Common myeloid progenitor, CD34-positive (primary cell): ENCODE measurements around the gene CCDC194. TPM values are rescaled to one million over a fixed set of nuclear protein-coding genes. Genes with fewer than 3 reads are reported as not detected.

Source experiments
- CTCF ChIA-PET: fragments of 350-600 bp; sonication (Branson Sonifier 250); formaldehyde crosslinking; loops from one replicate; lab custom pipeline; 2021; ENCODE audit warnings: antibody characterized with exemption; lab: Charles Lee
- POLR2A ChIA-PET: fragments of 350-600 bp; sonication (Branson Sonifier 250); formaldehyde crosslinking; loops from one replicate; lab custom pipeline; 2021; ENCODE audit warnings: antibody characterized with exemption; lab: Charles Lee
- DNase-seq, 3 donors: peaks; one replicate each; pipeline versions ENCODE4 v3.0.0 to v3.0.0-alpha.2; 2013
- H3K27ac ChIP-seq, 2 experiments: 1 replicate in 1 of 2; 2 replicates in 1 of 2; pipeline ENCODE4 v1.7.0; 2013; ENCODE audit warnings: inconsistent platforms in 2 of 2, low read length in 2 of 2, mild to moderate bottlenecking in 2 of 2, low read depth in 1 of 2, moderate library complexity in 1 of 2; ENCODE audit not compliant: severe bottlenecking in 2 of 2, insufficient read depth in 1 of 2, poor library complexity in 1 of 2
- H3K27me3 ChIP-seq, 5 experiments: replicated peaks in 2 of 5; 1 replicate in 3 of 5; 2 replicates in 2 of 5; pipeline versions ENCODE4 v1.6.1 to v1.7.0; 2013; ENCODE audit warnings: low read length in 4 of 5, mild to moderate bottlenecking in 2 of 5, moderate library complexity in 2 of 5, inconsistent platforms in 1 of 5; ENCODE audit not compliant: insufficient read depth in 5 of 5, control insufficient read depth in 4 of 5
- H3K36me3 ChIP-seq, 4 experiments: 1 replicate in 2 of 4; 2 replicates in 2 of 4; pipeline versions ENCODE4 v1.6.1 to v1.7.0; 2013; ENCODE audit warnings: low read length in 3 of 4, control low read depth in 1 of 4, mild to moderate bottlenecking in 1 of 4; ENCODE audit not compliant: control insufficient read depth in 4 of 4, insufficient read depth in 4 of 4
- H3K4me1 ChIP-seq, 4 experiments: 1 replicate in 3 of 4; 2 replicates in 1 of 4; pipeline versions ENCODE4 v1.6.1 to v1.7.1; 2013; ENCODE audit warnings: low read length in 3 of 4, mild to moderate bottlenecking in 3 of 4, control low read depth in 1 of 4, inconsistent platforms in 1 of 4, moderate library complexity in 1 of 4; ENCODE audit not compliant: control insufficient read depth in 4 of 4, insufficient read depth in 4 of 4; ENCODE audit errors: control extremely low read depth in 1 of 4
- H3K4me3 ChIP-seq, 7 experiments: 1 replicate in 4 of 7; 2 replicates in 3 of 7; pipeline versions ENCODE4 v1.5.1 to v1.7.0; 2013; ENCODE audit warnings: mild to moderate bottlenecking in 7 of 7, low read length in 6 of 7, moderate library complexity in 6 of 7, inconsistent platforms in 2 of 7, low read depth in 2 of 7, control low read depth in 1 of 7; ENCODE audit not compliant: insufficient read depth in 4 of 7, control insufficient read depth in 1 of 7; ENCODE audit errors: extremely low read depth in 1 of 7
- H3K9me3 ChIP-seq, 5 experiments: 1 replicate in 4 of 5; 2 replicates in 1 of 5; pipeline versions ENCODE4 v1.6.1 to v1.7.1; 2013; ENCODE audit warnings: low read length in 4 of 5, mild to moderate bottlenecking in 2 of 5, inconsistent platforms in 1 of 5, low read depth in 1 of 5, moderate library complexity in 1 of 5; ENCODE audit not compliant: control insufficient read depth in 4 of 5, insufficient read depth in 2 of 5; ENCODE audit errors: control extremely low read depth in 1 of 5
- WGBS: methylation state at CpG from one replicate; pipeline ENCODE4 v1.1.5; 2013; ENCODE audit not compliant: insufficient coverage; 5-methylcytosine and 5-hydroxymethylcytosine counted together
- polyA plus RNA-seq: library from polyadenylated mRNA; unstranded; fragments of 120-200 nt; gene quantifications from one replicate; pipeline ENCODE4 v1.2.1, GENCODE V29; 2013

CCDC194 gene
- 0.51 TPM for polyA plus RNA-seq

- Histone ChIP-seq H3K4me1 (peaks cover 4 to 47% (median 38%) of the 10 kb centered on the region in 4 experiments), H3K27ac (no peak within 1 kb of the TSS), H3K27me3 (peaks cover 0 to 5% (median 0%) of the 10 kb centered on the region in 5 experiments), H3K36me3 (peaks cover 0 to 9% (median 6%) of the 10 kb centered on the region in 4 experiments), H3K4me3 (peak within 1 kb of the TSS in 1 of 7 experiments; percentile 28), H3K9me3 (peaks cover 0 to 3% (median 0%) of the 10 kb centered on the region in 5 experiments)
- ChIA-PET POLR2A (no interaction called here), CTCF (interaction anchor here (0.6 to 3.4 kb wide), 9 partner anchors 11 to 72 kb away, joined by 3 to 19 read pairs (median 4); partner anchors contain the start of genes BST2 and MVB12A)
- no peak for DNase-seq
- 82% methylated on average over 37 of the region's 41 CpGs for WGBS
These were observed at the start of gene CCDC194 for GRCh38 chr19:17393914-17394313. TSS of gene CCDC194 (minus strand) at chr19:17394196. CDS start at chr19:17394158, 38 bp downstream.

GRCh38 chr19:17441241-17442021 is 47.4 kb upstream of the CCDC194 start:
- ChIA-PET POLR2A (interaction anchor here (0.7 kb wide), 1 partner anchor 79 kb away, joined by 3 read pairs; no protein-coding TSS in a partner anchor), CTCF (interaction anchor here (0.7 to 2.8 kb wide), 17 partner anchors 9 to 418 kb away, joined by 3 to 13 read pairs (median 4); partner anchors contain the start of genes CCDC194 and RPL18A)
- Histone ChIP-seq H3K36me3 (no peaks in the 10 kb centered on the region), H3K27me3 (no peaks in the 10 kb centered on the region), H3K9me3 (peaks cover 0 to 2% (median 0%) of the 10 kb centered on the region in 5 experiments), H3K27ac (no peak overlapping the region), H3K4me3 (no peak overlapping the region), H3K4me1 (no peaks in the 10 kb centered on the region)
- DNase-seq: peak; percentile 58 to 80 (median 73)
- 59% methylated on average over 6 of the region's 8 CpGs for WGBS

- 97% methylated on average over 5 of the region's 7 CpGs for WGBS
These were observed 42.9 kb upstream of the CCDC194 start for GRCh38 chr19:17436874-17437267.

GRCh38 chr19:17436094-17436873 is 42.3 kb upstream of the CCDC194 start:
- Histone ChIP-seq H3K4me1 (no peaks in the 10 kb centered on the region), H3K9me3 (peaks cover 0 to 1% (median 0%) of the 10 kb centered on the region in 5 experiments), H3K27me3 (no peaks in the 10 kb centered on the region), H3K4me3 (no peak overlapping the region), H3K27ac (no peak overlapping the region), H3K36me3 (peaks cover 0 to 2% (median 0%) of the 10 kb centered on the region in 4 experiments)
- CTCF ChIA-PET: interaction anchor here (1.0 to 2.1 kb wide), 5 partner anchors 8 to 30 kb away, joined by 3 to 5 read pairs (median 5); partner anchors contain the start of gene MVB12A
- no peak for DNase-seq
- WGBS: 98% methylated on average over 20 of the region's 25 CpGs
- POLR2A ChIA-PET: no interaction called here

More at GRCh38 chr19:17436874-17437267, 42.9 kb upstream of the CCDC194 start:
- Histone ChIP-seq H3K27ac (no peak overlapping the region), H3K4me1 (no peaks in the 10 kb centered on the region), H3K27me3 (no peaks in the 10 kb centered on the region), H3K36me3 (peaks cover 0 to 2% (median 0%) of the 10 kb centered on the region in 4 experiments), H3K9me3 (peaks cover 0 to 2% (median 1%) of the 10 kb centered on the region in 5 experiments), H3K4me3 (no peak overlapping the region)
- DNase-seq: no peak
- ChIA-PET POLR2A (no interaction called here), CTCF (interaction anchor here (1.0 to 2.1 kb wide), 5 partner anchors 9 to 30 kb away, joined by 3 to 5 read pairs (median 5); partner anchors contain the start of gene MVB12A)

GRCh38 chr19:17435218-17435617 is 41.2 kb upstream of the CCDC194 start:
- ChIA-PET CTCF (no interaction called here), POLR2A (no interaction called here)
- H3K4me3 ChIP-seq: no peak overlapping the region
- peaks cover 0 to 1% (median 0%) of the 10 kb centered on the region in 5 experiments for H3K9me3 ChIP-seq
- H3K27me3 ChIP-seq: no peaks in the 10 kb centered on the region
- H3K27ac ChIP-seq: no peak overlapping the region
- 98% methylated on average over 4 of the region's 7 CpGs for WGBS
- H3K36me3 ChIP-seq: peaks cover 0 to 2% (median 0%) of the 10 kb centered on the region in 4 experiments
- no peak for DNase-seq
- no peaks in the 10 kb centered on the region for H3K4me1 ChIP-seq

GRCh38 chr19:17431417-17431816 is 37.4 kb upstream of the CCDC194 start:
- Histone ChIP-seq H3K4me1 (no peaks in the 10 kb centered on the region), H3K9me3 (peaks cover 0 to 1% (median 0%) of the 10 kb centered on the region in 5 experiments), H3K27ac (no peak overlapping the region), H3K4me3 (no peak overlapping the region), H3K27me3 (no peaks in the 10 kb centered on the region), H3K36me3 (peaks cover 0 to 2% (median 0%) of the 10 kb centered on the region in 4 experiments)
- WGBS: 87% methylated on average over 6 of the region's 7 CpGs
- ChIA-PET POLR2A (no interaction called here), CTCF (interaction anchor here (0.6 to 2.0 kb wide), 3 partner anchors 12 to 126 kb away, joined by 3 to 7 read pairs (median 6); partner anchors contain the start of gene MVB12A)
- no peak for DNase-seq
